ENCODE data around the gene POGLUT3. TPM values are rescaled to one million over a fixed set of nuclear protein-coding genes. Genes with fewer than 3 reads are reported as not detected.

The POGLUT3 gene
- total RNA-seq, 4 donors from 2014 or later, result 21.7 to 33.5 (median 29.2) TPM

DNA sequence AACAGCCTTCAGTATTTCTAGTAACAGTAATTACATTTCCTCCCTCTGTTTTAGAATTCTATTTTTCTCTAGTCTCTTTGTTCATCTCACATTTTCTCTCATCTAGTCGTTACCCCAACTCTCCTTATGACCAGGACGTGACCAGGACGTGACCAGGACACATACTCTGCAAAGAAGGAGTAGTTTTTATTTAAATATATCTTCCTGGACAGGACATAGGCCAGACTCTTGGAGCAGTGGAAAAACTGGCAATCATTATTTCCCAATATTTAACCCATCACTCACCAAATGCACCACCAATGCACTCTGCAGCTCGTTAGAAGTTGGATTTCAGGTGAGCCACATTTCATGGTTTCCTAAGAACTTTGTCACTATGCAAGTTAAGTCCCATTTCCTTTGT lies 40.3 kb upstream of the POGLUT3 start:
- WGBS, 2 donors (ENCODE audit: low coverage in 1 of 2), result 60 to 82% methylated on average over 3 to 4 of the region's 4 CpGs
- Histone ChIP-seq H3K4me3 (no peak overlapping the region), H3K9me3 (no peaks in the 10 kb centered on the region), H3K4me1 (no peaks in the 10 kb centered on the region), H3K27ac (no peak overlapping the region), H3K36me3 (peaks cover 0 to 11% of the 10 kb centered on the region in 2 donors), H3K27me3 (no peaks in the 10 kb centered on the region)
- no peak for ATAC-seq
- TF ChIP-seq, protein P1, sequence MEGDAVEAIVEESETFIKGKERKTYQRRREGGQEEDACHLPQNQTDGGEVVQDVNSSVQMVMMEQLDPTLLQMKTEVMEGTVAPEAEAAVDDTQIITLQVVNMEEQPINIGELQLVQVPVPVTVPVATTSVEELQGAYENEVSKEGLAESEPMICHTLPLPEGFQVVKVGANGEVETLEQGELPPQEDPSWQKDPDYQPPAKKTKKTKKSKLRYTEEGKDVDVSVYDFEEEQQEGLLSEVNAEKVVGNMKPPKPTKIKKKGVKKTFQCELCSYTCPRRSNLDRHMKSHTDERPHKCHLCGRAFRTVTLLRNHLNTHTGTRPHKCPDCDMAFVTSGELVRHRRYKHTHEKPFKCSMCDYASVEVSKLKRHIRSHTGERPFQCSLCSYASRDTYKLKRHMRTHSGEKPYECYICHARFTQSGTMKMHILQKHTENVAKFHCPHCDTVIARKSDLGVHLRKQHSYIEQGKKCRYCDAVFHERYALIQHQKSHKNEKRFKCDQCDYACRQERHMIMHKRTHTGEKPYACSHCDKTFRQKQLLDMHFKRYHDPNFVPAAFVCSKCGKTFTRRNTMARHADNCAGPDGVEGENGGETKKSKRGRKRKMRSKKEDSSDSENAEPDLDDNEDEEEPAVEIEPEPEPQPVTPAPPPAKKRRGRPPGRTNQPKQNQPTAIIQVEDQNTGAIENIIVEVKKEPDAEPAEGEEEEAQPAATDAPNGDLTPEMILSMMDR (IDR thresholded peaks at IDR 0.05), result no peak
- TF ChIP-seq EP300 (IDR thresholded peaks at IDR 0.05) (no peak), POLR2A (IDR thresholded peaks at IDR 0.05) (no peak), POLR2AphosphoS5 (IDR thresholded peaks at IDR 0.05) (no peak)

DNA sequence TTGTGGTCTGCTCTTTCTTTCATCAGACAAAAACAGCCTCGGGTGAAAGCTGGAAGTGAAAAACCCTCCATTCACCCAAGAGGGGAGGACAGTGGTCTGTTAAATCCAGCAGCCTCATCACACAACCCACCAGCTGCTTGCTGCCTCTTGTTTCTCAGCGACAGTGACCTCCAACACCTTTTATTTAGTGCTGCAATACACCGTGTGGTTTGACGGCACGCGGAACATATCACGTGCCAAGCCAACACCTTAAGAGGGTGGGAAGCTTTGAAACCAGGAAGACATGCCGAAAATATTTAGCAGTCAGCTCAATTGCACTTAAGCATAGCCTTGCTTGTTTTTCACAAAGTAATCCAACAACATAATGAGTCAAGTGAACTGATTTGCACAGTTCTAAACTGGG lies 39.8 kb upstream of the POGLUT3 start:
- no peak for TF ChIP-seq EP300 (IDR thresholded peaks at IDR 0.05)
- TF ChIP-seq, protein P1 (IDR thresholded peaks at IDR 0.05), result no peak
- TF ChIP-seq POLR2A (IDR thresholded peaks at IDR 0.05), result no peak
- no peak for TF ChIP-seq POLR2AphosphoS5 (IDR thresholded peaks at IDR 0.05)
- H3K36me3 ChIP-seq, result peaks cover 0 to 11% of the 10 kb centered on the region in 2 donors
- no peak for ATAC-seq
- H3K27me3 ChIP-seq, result no peaks in the 10 kb centered on the region
- no peak overlapping the region for H3K27ac ChIP-seq
- no peak overlapping the region for H3K4me3 ChIP-seq
- H3K4me1 ChIP-seq, result no peaks in the 10 kb centered on the region
- 36 to 59% methylated on average over 2 to 4 of the region's 8 CpGs for WGBS, 2 donors (ENCODE audit: low coverage in 1 of 2)
- H3K9me3 ChIP-seq, result no peaks in the 10 kb centered on the region

DNA sequence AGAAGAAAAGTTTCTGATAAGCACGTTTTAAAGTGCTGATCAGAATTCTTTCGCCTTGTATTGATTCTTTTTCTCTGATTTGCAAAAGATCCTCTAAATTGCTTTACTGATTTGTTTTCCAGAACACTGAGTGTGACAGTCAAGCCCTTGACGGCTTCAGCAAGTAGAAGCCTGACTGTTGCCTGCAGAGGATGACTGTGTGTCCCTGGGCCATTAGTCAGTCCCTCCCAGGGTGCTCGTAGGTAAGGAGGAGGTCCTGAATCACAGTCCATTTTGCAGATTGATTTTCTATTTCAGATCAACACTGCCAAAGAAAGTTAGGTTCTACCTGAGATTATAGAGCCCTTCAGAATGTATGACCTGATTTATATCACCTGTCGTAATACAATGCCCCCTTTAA lies 38.6 kb upstream of the POGLUT3 start:
- Histone ChIP-seq H3K27me3 (no peaks in the 10 kb centered on the region), H3K9me3 (no peaks in the 10 kb centered on the region), H3K4me3 (no peak overlapping the region), H3K27ac (no peak overlapping the region), H3K4me1 (no peaks in the 10 kb centered on the region), H3K36me3 (peaks cover 0 to 11% of the 10 kb centered on the region in 2 donors)
- no peak for TF ChIP-seq POLR2A (IDR thresholded peaks at IDR 0.05)
- ATAC-seq, result no peak
- 79 to 83% methylated on average over 5 of the region's 5 CpGs for WGBS, 2 donors (ENCODE audit: low coverage in 1 of 2)

DNA sequence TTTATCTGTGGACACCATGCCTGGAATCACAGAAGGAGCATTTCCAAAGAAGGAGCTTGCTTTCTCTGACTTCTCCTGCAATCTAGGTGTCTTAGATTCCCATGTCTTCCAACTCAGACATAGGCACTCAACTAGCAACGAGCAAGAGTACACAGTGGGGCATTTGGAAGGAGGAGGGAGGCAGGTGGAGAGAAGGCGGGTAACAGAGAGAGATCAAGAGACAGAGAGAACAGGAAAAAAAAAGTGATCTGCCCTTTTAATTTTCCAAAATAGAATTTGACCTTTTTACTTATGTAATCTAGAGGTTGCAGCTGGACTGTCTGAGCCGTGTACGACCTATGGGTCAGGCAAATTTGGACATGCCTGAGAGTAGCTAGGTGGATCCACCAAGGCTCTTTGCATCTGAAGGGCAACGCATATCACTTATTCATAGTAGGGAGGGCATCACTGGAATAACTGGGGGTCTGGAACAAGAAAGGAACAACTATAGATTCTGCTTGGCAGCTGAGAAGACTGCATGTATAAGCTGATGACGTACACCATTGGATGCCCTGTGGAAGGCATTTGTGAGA lies 37.3 kb upstream of the POGLUT3 start:
- no peaks in the 10 kb centered on the region for H3K4me1 ChIP-seq
- no peak overlapping the region for H3K4me3 ChIP-seq
- H3K27me3 ChIP-seq, result no peaks in the 10 kb centered on the region
- WGBS, 2 donors (ENCODE audit: low coverage in 1 of 2), result 65 to 70% methylated on average over 2 of the region's 6 CpGs
- no peaks in the 10 kb centered on the region for H3K9me3 ChIP-seq
- no peak for TF ChIP-seq EP300 (IDR thresholded peaks at IDR 0.05)
- no peak for TF ChIP-seq POLR2A (IDR thresholded peaks at IDR 0.05)
- no peak for TF ChIP-seq POLR2AphosphoS5 (IDR thresholded peaks at IDR 0.05)
- TF ChIP-seq, protein P1 (IDR thresholded peaks at IDR 0.05), result no peak
- no peak for ATAC-seq
- no peak overlapping the region for H3K27ac ChIP-seq
- peaks cover 0 to 11% of the 10 kb centered on the region in 2 donors for H3K36me3 ChIP-seq

DNA sequence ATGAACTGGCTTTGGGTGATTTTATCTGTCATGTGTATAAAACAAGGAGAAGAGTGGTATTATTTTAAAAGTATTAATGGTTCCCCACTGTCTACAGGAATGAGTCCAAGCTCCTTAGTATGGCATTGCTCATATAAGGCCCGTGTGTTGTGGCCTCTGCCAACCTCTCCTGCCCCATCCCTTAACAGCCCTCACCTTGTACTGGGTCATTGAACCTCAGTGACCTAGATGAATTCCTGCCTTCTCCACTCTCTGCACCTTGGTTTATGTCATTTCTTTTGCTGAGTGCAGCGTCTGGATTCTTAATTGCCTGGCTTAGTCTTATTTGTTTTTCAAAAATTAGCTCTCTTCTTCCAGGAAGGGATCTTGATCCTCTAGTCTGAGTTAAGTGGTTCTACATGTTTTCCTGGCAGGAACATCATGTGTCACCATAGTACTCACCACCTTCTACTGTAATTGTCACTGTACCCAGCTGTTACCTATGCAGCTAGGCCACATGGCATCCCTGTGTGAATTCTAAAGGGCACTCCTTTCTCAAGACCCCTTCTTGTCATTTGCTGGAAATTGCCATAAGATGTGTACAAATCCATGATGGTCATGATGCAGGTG lies 36.2 kb upstream of the POGLUT3 start:
- TF ChIP-seq, protein P1 (IDR thresholded peaks at IDR 0.05), result no peak
- no peak for TF ChIP-seq POLR2AphosphoS5 (IDR thresholded peaks at IDR 0.05)
- TF ChIP-seq EP300 (IDR thresholded peaks at IDR 0.05), result no peak
- TF ChIP-seq POLR2A (IDR thresholded peaks at IDR 0.05), result no peak
- H3K27me3 ChIP-seq, result no peaks in the 10 kb centered on the region
- no peaks in the 10 kb centered on the region for H3K4me1 ChIP-seq
- no peak overlapping the region for H3K4me3 ChIP-seq
- ATAC-seq, result no peak
- H3K27ac ChIP-seq, result no peak overlapping the region
- no peaks in the 10 kb centered on the region for H3K9me3 ChIP-seq
- WGBS, 2 donors (ENCODE audit: low coverage in 1 of 2), result 75 to 78% methylated on average over 1 to 2 of the region's 2 CpGs
- peaks cover 0 to 11% of the 10 kb centered on the region in 2 donors for H3K36me3 ChIP-seq

Data from gastroesophageal sphincter (tissue), 4 donors.